A549 (cell line): ENCODE results near the gene GRXCR2. TPM values are rescaled to one million over a fixed set of nuclear protein-coding genes. Genes with fewer than 3 reads are reported as not detected.

Experiments used
- ATAC-seq, 2 experiments: fragments of 200-7000 bp in 1 of 2; fragments of >200 bp in 1 of 2; cut with Nextera tagmentation in 1 of 2; cut with Tn5 transposase in 1 of 2; 3 replicates each; pipeline versions ENCODE4 v1.8.0 to v1.9.1; 2018 to 2020; ENCODE audit warnings: mild to moderate bottlenecking in 1 of 2, moderate library complexity in 1 of 2
- CTCF ChIA-PET: fragments of 300-600 bp; sonication (Branson Sonifier 250); formaldehyde crosslinking; extraction: SDS; loops from one replicate; lab custom pipeline; 2021; ENCODE audit warnings: antibody characterized with exemption, inconsistent platforms; lab: Yijun Ruan, JAX
- POLR2A ChIA-PET: fragments of 350-600 bp; formaldehyde crosslinking; extraction: SDS; loops from one replicate; lab custom pipeline; 2021; ENCODE audit warnings: antibody characterized with exemption, inconsistent platforms; lab: Yijun Ruan, JAX
- DNase-seq, 2 experiments: peaks; one replicate each; pipeline versions ENCODE4 v3.0.0 to v3.0.0-alpha.2; 2011 to 2016; ENCODE audit warnings: low read depth in 1 of 2, low spot score in 1 of 2
- FAIRE-seq: peaks from 2 replicates; lab custom pipeline; 2011; peaks lifted over from hg19 to GRCh38; lab: Jason Lieb, UNC
- H3K27ac ChIP-seq, 2 experiments: fragments of >200 bp; sonication (Bioruptor Twin); formaldehyde crosslinking; 3 replicates each; pipeline ENCODE4 v1.5.1; 2016 to 2017
- H3K4me1 ChIP-seq: fragments of >200 bp; sonication (Bioruptor Twin); formaldehyde crosslinking; 3 replicates; pipeline ENCODE4 v1.6.1; 2016
- H3K4me2 ChIP-seq: fragments of >200 bp; sonication (Bioruptor Twin); formaldehyde crosslinking; 3 replicates; pipeline ENCODE4 v1.6.1; 2016
- H3K4me3 ChIP-seq: fragments of >200 bp; sonication (Bioruptor Twin); formaldehyde crosslinking; 3 replicates; pipeline ENCODE4 v1.5.1; 2016
- H3K9me3 ChIP-seq: fragments of >200 bp; sonication (Bioruptor Twin); formaldehyde crosslinking; 3 replicates; pipeline ENCODE4 v1.6.1; 2016
- CBX8 ChIP-seq: fragments of 200-600 bp; sonication (generic); IDR thresholded peaks from 2 replicates; pipeline ENCODE4 v1.6.1; 2016
- EHF ChIP-seq: fragments of 250-450 bp; sonication (Bioruptor Pico); IDR thresholded peaks from 2 replicates; pipeline ENCODE4 v1.5.0; 2020; ENCODE audit warnings: mild to moderate bottlenecking
- EP300 ChIP-seq, 2 experiments: fragments of >200 bp; sonication (Bioruptor Twin); formaldehyde crosslinking; IDR thresholded peaks; 2 replicates in 1 of 2; 3 replicates in 1 of 2; pipeline ENCODE4 v1.6.1; 2016 to 2017
- ESRRA ChIP-seq: fragments of 150-350 bp; IDR thresholded peaks from 2 replicates; pipeline ENCODE4 v1.6.1; 2014; ENCODE audit warnings: mild to moderate bottlenecking, low read length, borderline replicate concordance
- FOXS1 ChIP-seq: fragments of 250-450 bp; sonication (Bioruptor Pico); IDR thresholded peaks from 2 replicates; pipeline ENCODE4 v1.5.0; 2020; ENCODE audit warnings: mild to moderate bottlenecking, moderate library complexity
- GATA3 ChIP-seq: IDR thresholded peaks from 2 replicates; pipeline ENCODE4 v1.6.1; 2012; ENCODE audit warnings: borderline replicate concordance
- HEYL ChIP-seq: fragments of 250-450 bp; sonication (Bioruptor Pico); IDR thresholded peaks from 2 replicates; pipeline ENCODE4 v1.8.0; 2021; ENCODE audit warnings: mild to moderate bottlenecking, moderate library complexity
- HOXB5 ChIP-seq: fragments of 250-450 bp; sonication (Bioruptor Pico); IDR thresholded peaks from 2 replicates; pipeline ENCODE4 v1.5.0; 2020; ENCODE audit warnings: mild to moderate bottlenecking, moderate library complexity
- KDM1A ChIP-seq: fragments of 200-600 bp; sonication (generic); IDR thresholded peaks from 2 replicates; pipeline ENCODE4 v1.6.1; 2016; ENCODE audit warnings: low read depth, mild to moderate bottlenecking
- NFE2L2 ChIP-seq: fragments of 150-350 bp; conservative IDR thresholded peaks from 2 replicates; pipeline ENCODE4 v1.6.1; 2014; ENCODE audit warnings: low read length
- NPAS2 ChIP-seq: fragments of 250-450 bp; sonication (Bioruptor Pico); IDR thresholded peaks from 2 replicates; pipeline ENCODE4 v1.8.0; 2022; ENCODE audit warnings: mild to moderate bottlenecking, moderate library complexity, borderline replicate concordance
- POLR2A ChIP-seq: IDR thresholded peaks from 2 replicates; pipeline ENCODE4 v1.6.1; 2012; ENCODE audit warnings: mild to moderate bottlenecking, low read length
- RCOR1 ChIP-seq: fragments of 150-350 bp; IDR thresholded peaks from 2 replicates; pipeline ENCODE4 v1.6.1; 2014; ENCODE audit warnings: antibody characterized with exemption, low read length, low read depth
- SMC3 ChIP-seq: fragments of >200 bp; sonication (Bioruptor Twin); formaldehyde crosslinking; IDR thresholded peaks from 3 replicates; pipeline ENCODE4 v1.6.1; 2018; ENCODE audit warnings: inconsistent platforms
- TFCP2L1 ChIP-seq: fragments of 250-450 bp; sonication (Bioruptor Pico); IDR thresholded peaks from 2 replicates; pipeline ENCODE4 v1.5.0; 2021; ENCODE audit warnings: mild to moderate bottlenecking
- USF2 ChIP-seq: fragments of 450-650 bp; IDR thresholded peaks from 2 replicates; pipeline ENCODE4 v1.6.1; 2014; ENCODE audit warnings: antibody characterized with exemption
- ZC3H11A ChIP-seq: fragments of 450-650 bp; IDR thresholded peaks from 2 replicates; pipeline ENCODE4 v1.6.1; 2014; ENCODE audit warnings: antibody characterized with exemption, mild to moderate bottlenecking
- ZSCAN20 ChIP-seq: fragments of 250-450 bp; sonication (Bioruptor Pico); IDR thresholded peaks from 2 replicates; pipeline ENCODE4 v1.8.0; 2022; ENCODE audit warnings: mild to moderate bottlenecking, moderate library complexity
- WGBS: methylation state at CpG from one replicate; pipeline ENCODE4 v1.1.6; 2017; ENCODE audit errors: missing lambda C conversion rate; 5-methylcytosine and 5-hydroxymethylcytosine counted together
- polyA plus RNA-seq, 4 experiments: library from polyadenylated mRNA; depleted of rRNA in 3 of 4; stranded (reverse); fragments of >200 nt; fragmentation: RNase III in 1 of 4; extraction: RNeasy Plus Mini Kit Qiagen cat#74134 plus additional on column Dnase treatment in 1 of 4; gene quantifications; 2 replicates in 3 of 4; 3 replicates in 1 of 4; pipeline ENCODE4 v1.2.3, GENCODE V29; 2011 to 2017
- TF ChIP-seq, protein P1 (sequence below): fragments of 250-450 bp; sonication (Bioruptor Pico); IDR thresholded peaks from 2 replicates; pipeline ENCODE4 v1.5.0; 2021; ENCODE audit warnings: mild to moderate bottlenecking, moderate library complexity, borderline replicate concordance
- TF ChIP-seq, protein P2 (sequence below): IDR thresholded peaks from 2 replicates; pipeline ENCODE4 v1.6.1; 2012; ENCODE audit warnings: low read depth, borderline replicate concordance

Gene GRXCR2
- polyA plus RNA-seq, 2 of the 4 experiments (the other 2 are of a cell fraction) = 0.05 TPM; not detected in 1

DNA sequence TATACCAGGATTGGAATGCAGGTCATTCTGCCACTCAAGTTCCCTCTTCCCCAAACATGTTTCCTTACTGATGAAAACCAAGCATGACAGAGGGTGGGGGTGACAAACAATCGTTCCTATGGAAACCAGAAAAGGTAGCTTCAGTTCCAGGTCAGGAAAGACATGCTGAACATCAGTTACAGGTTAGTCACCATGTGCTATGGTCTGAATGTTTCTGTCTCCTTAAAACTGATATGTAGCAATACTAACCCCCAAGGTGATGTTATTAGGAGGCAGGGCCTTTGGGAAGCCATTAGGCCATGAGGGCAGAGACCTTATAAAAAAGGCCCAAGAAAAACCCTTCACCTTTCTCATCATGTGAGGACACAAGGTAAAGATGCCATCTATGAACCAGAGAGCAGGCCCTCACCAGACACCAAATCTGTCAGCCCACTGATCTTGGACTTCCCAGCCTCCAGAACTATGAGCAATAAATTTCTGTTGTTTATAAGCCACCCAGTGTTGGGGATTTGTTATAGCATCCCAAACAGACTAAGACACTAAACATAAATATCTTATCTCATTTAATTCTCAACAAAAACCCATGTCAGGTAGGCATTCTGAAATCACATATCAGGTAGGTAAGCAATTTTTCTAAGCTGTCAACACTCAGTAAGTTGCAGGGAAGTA is 47.9 kb upstream of the GRXCR2 start:
- no peak for FAIRE-seq
- H3K27ac ChIP-seq = no peak overlapping the region
- TF ChIP-seq NPAS2 (no peak), EHF (CRISPR knock-in tag) (no peak), GATA3 (no peak), SMC3 (no peak), POLR2A (no peak), EP300 (IDR thresholded peaks at IDR 0.05) (no peak), KDM1A (no peak), FOXS1 (CRISPR knock-in tag) (no peak), ZSCAN20 (CRISPR knock-in tag) (no peak), ZC3H11A (no peak), CBX8 (no peak), RCOR1 (no peak)
- TF ChIP-seq, protein P1, sequence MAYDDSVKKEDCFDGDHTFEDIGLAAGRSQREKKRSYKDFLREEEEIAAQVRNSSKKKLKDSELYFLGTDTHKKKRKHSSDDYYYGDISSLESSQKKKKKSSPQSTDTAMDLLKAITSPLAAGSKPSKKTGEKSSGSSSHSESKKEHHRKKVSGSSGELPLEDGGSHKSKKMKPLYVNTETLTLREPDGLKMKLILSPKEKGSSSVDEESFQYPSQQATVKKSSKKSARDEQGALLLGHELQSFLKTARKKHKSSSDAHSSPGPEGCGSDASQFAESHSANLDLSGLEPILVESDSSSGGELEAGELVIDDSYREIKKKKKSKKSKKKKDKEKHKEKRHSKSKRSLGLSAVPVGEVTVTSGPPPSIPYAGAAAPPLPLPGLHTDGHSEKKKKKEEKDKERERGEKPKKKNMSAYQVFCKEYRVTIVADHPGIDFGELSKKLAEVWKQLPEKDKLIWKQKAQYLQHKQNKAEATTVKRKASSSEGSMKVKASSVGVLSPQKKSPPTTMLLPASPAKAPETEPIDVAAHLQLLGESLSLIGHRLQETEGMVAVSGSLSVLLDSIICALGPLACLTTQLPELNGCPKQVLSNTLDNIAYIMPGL (CRISPR knock-in tag) = no peak
- TF ChIP-seq, all 56 proteins: peak for 0
- no peak overlapping the region for H3K4me3 ChIP-seq
- no peak for DNase-seq
- POLR2A ChIA-PET = no interaction called here
- peaks cover 23% of the 10 kb centered on the region for H3K4me1 ChIP-seq
- WGBS = 57% methylated on average over 1 of the region's 1 CpG
- CTCF ChIA-PET = interaction anchor here (0.6 to 2.8 kb wide), 2 partner anchors 13 to 138 kb away, joined by 4 to 19 read pairs; no protein-coding TSS in a partner anchor
- no peaks in the 10 kb centered on the region for H3K9me3 ChIP-seq
- no peak for ATAC-seq
- H3K4me2 ChIP-seq = no peak overlapping the region

- TF ChIP-seq HOXB5 (CRISPR knock-in tag) = no peak
- no peak for TF ChIP-seq USF2
- TF ChIP-seq, protein P2, sequence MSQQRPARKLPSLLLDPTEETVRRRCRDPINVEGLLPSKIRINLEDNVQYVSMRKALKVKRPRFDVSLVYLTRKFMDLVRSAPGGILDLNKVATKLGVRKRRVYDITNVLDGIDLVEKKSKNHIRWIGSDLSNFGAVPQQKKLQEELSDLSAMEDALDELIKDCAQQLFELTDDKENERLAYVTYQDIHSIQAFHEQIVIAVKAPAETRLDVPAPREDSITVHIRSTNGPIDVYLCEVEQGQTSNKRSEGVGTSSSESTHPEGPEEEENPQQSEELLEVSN = no peak
- TF ChIP-seq, protein P1 (CRISPR knock-in tag) = no peak
- H3K9me3 ChIP-seq = no peaks in the 10 kb centered on the region
- no peak for DNase-seq
- no peak overlapping the region for H3K27ac ChIP-seq
- no peak overlapping the region for H3K4me2 ChIP-seq
- WGBS = 87% methylated on average over 6 of the region's 6 CpGs
- ChIA-PET CTCF (interaction anchor here (1.1 to 1.2 kb wide), 2 partner anchors 11 to 130 kb away, joined by 3 to 5 read pairs; no protein-coding TSS in a partner anchor), POLR2A (no interaction called here)
- peaks cover 10% of the 10 kb centered on the region for H3K4me1 ChIP-seq
- no peak overlapping the region for H3K4me3 ChIP-seq
- FAIRE-seq = no peak
- ATAC-seq = no peak
These were observed 46.6 kb upstream of the GRXCR2 start for GRCh38 chr5:145919413-145919812.

GRCh38 chr5:145918397-145918796 is 45.6 kb upstream of the GRXCR2 start:
- ChIA-PET POLR2A (no interaction called here), CTCF (interaction anchor here (0.7 to 2.7 kb wide), 5 partner anchors 10 to 131 kb away, joined by 3 to 15 read pairs (median 5); no protein-coding TSS in a partner anchor)
- Histone ChIP-seq H3K9me3 (no peaks in the 10 kb centered on the region), H3K4me2 (no peak overlapping the region), H3K27ac (no peak overlapping the region), H3K4me1 (peaks cover 8% of the 10 kb centered on the region; the same call in 1 of the 3 replicates), H3K4me3 (no peak overlapping the region)
- DNase-seq = no peak
- no peak for TF ChIP-seq NFE2L2
- TF ChIP-seq ESRRA = no peak
- no peak for TF ChIP-seq HEYL
- no peak for TF ChIP-seq TFCP2L1 (CRISPR knock-in tag)
- WGBS = 81% methylated on average over 2 of the region's 2 CpGs
- no peak for ATAC-seq
- FAIRE-seq = no peak
